Measurements from ENCODE around the gene CTF1.

CTF1 gene

GRCh38 chr16:30866031-30866430 is 30.4 kb upstream of the CTF1 start:
- no peak for TF ChIP-seq CTCF (IDR thresholded peaks at IDR 0.05; ENCODE audit: low read length, missing control alignments)
- no peak overlapping the region for H3K4me3 ChIP-seq (replicated peaks; ENCODE audit: low read depth, low read length)
- no peak for DNase-seq (ENCODE audit: low read depth)

DNA sequence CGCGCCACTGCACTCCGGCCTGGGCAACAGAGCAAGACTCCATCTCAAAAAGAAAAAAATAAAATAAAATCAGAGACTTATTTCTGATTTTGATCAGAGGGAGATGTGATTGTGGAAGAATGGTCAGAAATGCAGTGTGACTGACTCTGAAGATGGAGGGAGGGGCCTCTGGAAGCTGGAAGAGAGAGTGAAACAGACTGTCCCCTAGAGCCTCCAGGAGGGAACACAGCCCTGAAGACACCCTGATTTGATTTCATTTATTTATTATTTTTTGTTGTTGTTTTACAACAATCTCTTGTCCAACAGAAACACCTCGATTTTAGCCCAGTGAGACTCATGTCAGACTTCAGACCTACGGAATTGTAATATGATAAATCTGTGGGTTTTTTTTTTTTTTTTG is 28.7 kb upstream of the CTF1 start:
- peak; percentile 15 for DNase-seq (ENCODE audit: low read depth)

DNA sequence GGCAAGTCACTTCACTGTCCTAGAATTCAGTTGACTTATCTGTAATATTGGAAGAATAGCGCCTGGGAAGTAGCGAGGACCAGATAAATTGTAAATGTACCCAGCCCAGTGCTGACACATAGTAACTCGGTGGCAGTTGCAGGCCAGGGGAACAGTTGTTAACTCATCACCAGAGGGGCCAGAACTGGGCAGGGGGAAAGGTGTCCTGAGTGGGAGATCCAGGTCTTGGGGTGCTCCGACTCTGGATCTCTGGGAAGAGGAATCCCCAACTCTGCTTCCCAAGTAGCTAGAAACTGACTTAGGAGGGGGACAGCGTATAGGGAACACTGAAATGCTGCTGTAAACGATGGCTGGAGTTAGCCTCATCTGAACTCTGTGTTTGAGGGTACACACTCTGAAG is 25.5 kb upstream of the CTF1 start:
- no peak for DNase-seq (ENCODE audit: low read depth)

More for the DNA sequence above, 28.7 kb upstream of the CTF1 start:
- H3K4me3 ChIP-seq (replicated peaks; ENCODE audit: low read depth, low read length), result no peak overlapping the region
- TF ChIP-seq CTCF (IDR thresholded peaks at IDR 0.05; ENCODE audit: low read length, missing control alignments), result peak; percentile 26

DNA sequence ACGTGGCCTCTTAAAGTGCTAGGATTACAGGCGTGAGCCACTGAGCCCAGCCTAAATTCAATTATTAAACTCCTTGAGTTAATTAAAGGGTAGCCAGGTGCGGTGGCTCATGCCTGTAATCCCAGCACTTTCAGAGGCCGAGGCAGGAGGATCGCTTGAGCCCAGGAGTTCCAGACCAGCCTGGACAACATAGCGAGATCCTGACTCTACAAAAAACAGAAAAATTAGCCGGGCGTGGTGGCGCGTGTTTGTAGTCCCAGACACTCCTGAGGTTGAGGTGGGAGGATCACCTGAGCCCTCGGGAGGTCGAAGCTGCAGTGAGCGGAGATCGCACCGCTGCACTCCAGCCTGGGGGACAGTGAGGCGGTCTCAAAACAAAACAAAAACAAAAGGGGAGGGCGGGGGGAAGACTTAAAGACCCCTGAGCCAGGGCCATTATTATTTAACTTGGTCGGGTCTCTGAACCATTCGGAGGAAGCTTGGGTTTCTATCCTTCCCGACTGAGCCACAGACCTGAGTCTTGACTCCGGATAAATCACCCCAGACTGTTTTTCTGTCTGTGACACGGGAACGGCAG is 22.1 kb upstream of the CTF1 start:
- H3K4me3 ChIP-seq (replicated peaks; ENCODE audit: low read depth, low read length), result peak overlapping the region; percentile 87
- no peak for TF ChIP-seq CTCF (IDR thresholded peaks at IDR 0.05; ENCODE audit: low read length, missing control alignments)
- DNase-seq (ENCODE audit: low read depth), result no peak

More for the DNA sequence above, 25.5 kb upstream of the CTF1 start:
- H3K4me3 ChIP-seq (replicated peaks; ENCODE audit: low read depth, low read length), result no peak overlapping the region
- TF ChIP-seq CTCF (IDR thresholded peaks at IDR 0.05; ENCODE audit: low read length, missing control alignments), result no peak

GRCh38 chr16:30874821-30875717 is 21.3 kb upstream of the CTF1 start:
- H3K4me3 ChIP-seq (replicated peaks; ENCODE audit: low read depth, low read length), result peak overlapping the region; percentile 87
- no peak for TF ChIP-seq CTCF (IDR thresholded peaks at IDR 0.05; ENCODE audit: low read length, missing control alignments)
- peak; percentile 92 for DNase-seq (ENCODE audit: low read depth)

- TF ChIP-seq CTCF (IDR thresholded peaks at IDR 0.05; ENCODE audit: low read length, missing control alignments), result no peak
- peak overlapping the region; percentile 87 for H3K4me3 ChIP-seq (replicated peaks; ENCODE audit: low read depth, low read length)
- no peak for DNase-seq (ENCODE audit: low read depth)
These were observed 20.3 kb upstream of the CTF1 start for GRCh38 chr16:30875871-30876801.
